SHP77 treated with DMSO at 0.1 percent for 48 hours (cell line): ENCODE data around the gene ZNF41.
A peak's percentile ranks its signal among the peaks of the same experiment; 100 is the strongest.
"Not testable (repeated sequence)": the region's sequence is repeated elsewhere in the genome, so short reads cannot be mapped to it uniquely, and the experiment has no call there.

Experiments used
- DNase-seq: peaks from one replicate; lab custom pipeline; 2025; lab: John Stamatoyannopoulos, UW

Gene ZNF41

GRCh38 chrX:47482512-47483305 lies at the start of gene ZNF41:
ZNF41 (minus strand) TSS chrX:47483222; CDS start chrX:47467481, 15,741 bp downstream.
- peak; percentile 58 for DNase-seq

GRCh38 chrX:47530049-47530448 lies 47.0 kb upstream of the ZNF41 start:
- DNase-seq = no peak

DNA sequence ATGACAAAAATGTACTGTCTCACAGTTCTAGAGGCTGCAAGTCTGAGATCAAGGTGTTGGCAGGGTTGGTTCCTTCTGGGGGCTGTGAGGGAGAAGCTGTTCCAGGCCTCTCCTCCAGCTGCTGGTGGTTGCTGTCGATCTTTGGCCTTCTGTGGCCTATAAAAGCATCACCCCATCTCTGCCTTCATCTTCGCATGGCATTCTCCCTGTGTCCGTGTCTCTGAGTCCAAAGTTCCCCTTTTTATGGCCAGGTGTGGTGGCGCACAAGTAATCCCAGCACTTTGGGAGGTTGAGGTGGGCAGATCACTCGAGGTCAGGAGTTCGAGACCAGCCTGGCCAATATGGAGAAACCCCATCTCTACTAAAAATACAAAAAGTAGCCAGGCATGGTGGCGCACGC lies 46.5 kb upstream of the ZNF41 start:
- no peak for DNase-seq

- no peak for DNase-seq
Measured at GRCh38 chrX:47523713-47524166, 40.7 kb upstream of the ZNF41 start.

GRCh38 chrX:47523297-47523696 lies 40.3 kb upstream of the ZNF41 start:
- peak; percentile 30 for DNase-seq

GRCh38 chrX:47518144-47518543 lies 35.1 kb upstream of the ZNF41 start:
- no peak for DNase-seq

DNA sequence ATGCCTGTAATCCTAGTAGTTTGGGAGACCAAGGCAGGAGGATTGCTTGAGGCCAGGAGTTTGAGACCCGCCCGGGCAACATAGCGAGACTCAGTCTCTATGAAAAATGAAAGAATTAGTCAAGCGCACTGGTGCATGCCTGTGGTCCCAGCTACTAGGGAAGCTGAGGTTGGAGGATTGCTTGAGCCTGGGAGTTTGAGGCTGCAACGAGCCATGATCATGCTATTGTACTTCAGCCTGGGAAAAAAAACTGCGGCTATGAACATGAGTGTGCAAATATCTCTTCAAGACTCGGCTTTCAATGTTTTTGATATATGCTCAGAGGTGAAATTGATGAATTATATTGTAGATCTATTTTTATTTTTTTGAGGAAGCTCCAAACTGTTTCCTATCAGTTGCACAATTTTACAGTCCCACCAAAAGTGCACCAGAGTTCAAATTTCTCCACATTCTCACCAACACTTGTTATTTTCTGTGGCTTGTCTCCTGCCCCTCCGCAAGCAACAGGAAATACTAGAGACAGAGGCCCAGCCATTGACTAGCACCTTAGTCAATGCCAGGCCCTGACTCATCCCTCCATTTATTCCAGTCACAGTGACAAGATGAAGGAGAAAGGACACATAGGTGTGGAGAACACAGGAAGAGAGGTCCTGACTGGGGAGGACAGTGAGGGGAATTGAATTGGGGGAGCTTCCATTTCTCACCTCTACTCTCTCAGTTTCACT lies 33.1 kb upstream of the ZNF41 start:
- DNase-seq = no peak

- DNase-seq = no peak
Measured at GRCh38 chrX:47514533-47515235, 31.7 kb upstream of the ZNF41 start.

- not testable (repeated sequence) for DNase-seq
Measured at GRCh38 chrX:47513034-47513965, 30.3 kb upstream of the ZNF41 start.

DNA sequence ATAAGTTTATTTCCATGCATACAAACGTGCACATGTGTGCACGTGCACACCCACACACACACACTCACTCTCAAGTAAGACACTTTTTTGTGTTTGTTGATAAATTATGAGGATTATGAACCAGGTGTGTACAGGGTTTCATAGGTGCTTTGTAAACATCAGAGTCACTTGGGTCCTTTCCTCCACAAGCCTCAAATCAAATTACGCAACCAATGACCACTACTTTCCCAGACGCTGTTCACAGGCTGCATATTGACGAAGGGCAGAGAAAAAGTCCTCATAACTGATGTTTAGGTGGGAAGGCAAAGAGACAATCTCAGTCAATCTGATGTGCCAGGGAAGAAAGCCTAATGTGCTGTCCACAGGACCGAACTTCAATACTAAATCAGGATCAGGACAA lies 29.4 kb upstream of the ZNF41 start:
- DNase-seq = not testable (repeated sequence)

GRCh38 chrX:47507153-47507867 lies 24.3 kb upstream of the ZNF41 start:
- no peak for DNase-seq

DNA sequence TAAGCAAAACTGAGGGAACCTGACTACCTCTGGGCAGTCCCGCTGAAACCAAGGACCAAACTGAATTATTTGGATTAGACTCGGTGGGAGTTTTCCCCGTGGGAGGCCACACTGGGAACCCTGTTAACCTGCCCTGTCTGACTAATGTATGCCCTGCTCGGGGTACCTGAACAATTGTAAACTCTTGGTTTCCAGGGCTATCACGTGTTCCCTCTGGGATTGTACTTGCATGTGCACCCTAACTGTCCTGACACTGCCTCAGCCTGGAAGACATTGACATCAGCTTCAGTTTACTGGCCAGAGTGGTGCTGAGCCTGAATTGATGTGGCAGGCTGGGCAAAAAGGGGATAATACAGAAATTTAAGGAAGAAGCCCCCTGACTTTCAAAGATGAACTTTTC lies 20.1 kb upstream of the ZNF41 start:
- no peak for DNase-seq

DNA sequence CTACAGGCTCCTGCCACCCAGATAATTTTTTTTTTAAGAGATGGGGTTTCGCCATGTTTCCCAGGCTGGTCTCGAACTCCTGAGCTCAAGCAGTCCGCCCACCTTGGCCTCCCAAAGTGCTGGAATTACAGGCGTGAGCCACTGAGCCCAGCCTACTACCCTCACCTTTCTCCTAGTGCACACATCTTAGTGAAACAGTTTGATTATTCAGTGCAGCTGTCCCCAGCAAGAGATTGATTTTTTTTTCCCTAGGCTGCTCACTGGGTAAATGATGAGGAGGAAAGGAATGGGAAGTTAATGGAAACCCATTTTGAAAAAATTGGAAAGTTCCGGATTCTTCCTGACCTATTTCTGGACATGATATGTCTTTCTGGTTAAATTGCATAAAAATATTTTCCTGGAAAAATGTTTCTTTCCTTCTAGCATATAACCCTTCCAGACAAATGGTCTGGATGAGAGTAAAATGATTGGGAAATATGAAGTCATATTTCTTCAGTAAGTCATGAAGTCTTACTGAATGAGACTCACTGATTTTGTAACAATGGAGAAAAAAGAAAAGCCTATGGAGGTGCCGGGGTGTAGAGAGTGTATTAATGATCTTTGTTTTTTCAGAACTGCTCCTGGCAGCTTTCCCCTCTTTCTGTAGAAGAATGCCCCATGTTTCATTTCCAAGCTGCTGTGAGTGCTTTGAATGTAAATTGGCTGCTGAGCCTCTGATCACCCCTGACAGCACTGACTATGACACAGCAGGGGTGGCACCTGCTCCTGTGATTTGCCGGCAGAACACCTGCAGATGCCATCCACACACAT lies 19.5 kb upstream of the ZNF41 start:
- DNase-seq = no peak

- no peak for DNase-seq
Measured at GRCh38 chrX:47501226-47502074, 18.4 kb upstream of the ZNF41 start.

GRCh38 chrX:47500554-47500953 lies 17.5 kb upstream of the ZNF41 start:
- no peak for DNase-seq

- no peak for DNase-seq
Measured at GRCh38 chrX:47499293-47499692, 16.3 kb upstream of the ZNF41 start.

DNA sequence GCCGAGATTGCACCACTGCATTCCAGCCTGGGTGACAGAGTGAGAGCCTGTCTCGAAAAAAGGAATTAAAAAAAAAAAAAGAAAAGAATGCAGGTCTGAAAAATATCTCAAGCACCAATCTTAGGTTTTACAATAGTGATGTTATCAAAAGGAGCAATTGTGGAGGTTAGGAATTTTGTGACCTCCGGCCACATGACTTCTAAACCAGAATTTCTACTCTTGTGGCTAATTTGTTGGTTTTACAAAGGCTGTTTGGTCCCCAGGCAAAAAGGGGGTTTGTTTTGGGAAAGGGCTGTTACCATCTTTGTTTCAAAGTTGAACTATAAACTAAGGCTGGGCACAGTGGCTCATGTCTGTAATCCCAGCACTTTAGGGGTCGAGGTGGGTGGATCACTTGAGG lies 15.4 kb upstream of the ZNF41 start:
- DNase-seq = no peak

- DNase-seq = no peak
Measured at GRCh38 chrX:47497271-47497888, 14.4 kb upstream of the ZNF41 start.

GRCh38 chrX:47492133-47492532 lies 9.1 kb upstream of the ZNF41 start:
- DNase-seq = not testable (repeated sequence)
